ENCODE measurements around the gene ATG3.
A peak's percentile ranks its signal among the peaks of the same experiment; 100 is the strongest.
"Not testable (repeated sequence)": the region's sequence is repeated elsewhere in the genome, so short reads cannot be mapped to it uniquely, and the experiment has no call there.

ATG3 gene

DNA sequence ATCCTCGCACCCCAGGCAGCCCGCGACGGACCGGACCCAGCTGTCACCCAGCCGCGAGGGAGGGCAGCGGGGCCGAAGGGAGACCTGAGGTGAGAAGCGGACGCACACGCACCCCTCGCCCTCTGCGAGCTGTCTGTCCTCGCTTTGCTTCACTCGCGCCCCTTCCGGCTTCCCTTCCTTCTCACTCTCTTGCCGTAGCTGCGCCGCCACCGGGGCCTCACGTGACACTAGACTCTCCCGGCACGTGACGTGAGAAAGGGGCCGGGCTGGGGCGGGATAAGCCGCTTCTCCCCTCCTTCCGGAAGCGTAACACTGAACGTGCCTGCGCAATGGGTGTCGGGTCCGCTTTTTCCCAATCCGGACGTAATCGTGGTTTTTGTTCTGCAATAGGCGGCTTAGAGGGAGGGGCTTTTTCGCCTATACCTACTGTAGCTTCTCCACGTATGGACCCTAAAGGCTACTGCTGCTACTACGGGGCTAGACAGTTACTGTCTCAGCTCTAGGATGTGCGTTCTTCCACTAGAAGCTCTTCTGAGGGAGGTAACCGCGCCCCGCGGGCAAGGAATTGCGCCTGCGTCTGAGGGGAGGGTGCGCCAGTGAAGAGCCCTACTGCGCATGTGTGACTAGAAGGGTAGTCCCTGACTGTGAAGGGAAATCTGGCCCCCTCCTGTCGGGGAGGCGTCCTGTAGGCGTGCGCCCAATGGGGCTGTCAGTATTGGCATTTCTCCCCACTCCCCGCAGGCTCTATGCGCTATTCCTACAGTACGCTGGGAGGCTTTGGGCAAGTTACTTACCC, at the start of gene ATG3, which contains the start of gene SLC35A5:
ATG3 (minus strand) TSS at position 229 of the 796 bp plus-strand sequence. CDS start 434 bp downstream, outside the sequence.
SLC35A5 (plus strand) TSS at position 312 of the 796 bp plus-strand sequence. CDS start 1,359 bp downstream, outside the sequence.
- DNase-seq: peak; percentile 98

DNA sequence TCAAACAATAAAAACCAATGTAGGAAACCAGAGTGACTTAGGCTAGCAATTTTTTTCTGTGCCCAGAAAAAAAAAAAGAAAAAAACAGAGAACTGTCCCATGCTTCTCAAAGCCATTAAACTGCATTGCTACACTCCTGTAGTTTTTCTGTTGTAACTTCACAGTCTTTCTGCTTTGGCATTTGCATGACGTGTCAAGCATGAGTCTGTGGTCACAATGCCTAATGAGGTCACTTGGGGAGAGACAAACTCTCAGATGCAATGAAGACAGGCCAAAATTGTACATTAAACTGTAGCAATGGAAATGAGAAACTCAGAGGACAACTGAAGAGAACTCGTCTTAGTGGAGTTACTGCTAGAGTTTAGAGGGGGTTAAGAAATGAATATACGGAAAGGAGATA, 48.4 kb upstream of the ATG3 start:
- DNase-seq: no peak

DNA sequence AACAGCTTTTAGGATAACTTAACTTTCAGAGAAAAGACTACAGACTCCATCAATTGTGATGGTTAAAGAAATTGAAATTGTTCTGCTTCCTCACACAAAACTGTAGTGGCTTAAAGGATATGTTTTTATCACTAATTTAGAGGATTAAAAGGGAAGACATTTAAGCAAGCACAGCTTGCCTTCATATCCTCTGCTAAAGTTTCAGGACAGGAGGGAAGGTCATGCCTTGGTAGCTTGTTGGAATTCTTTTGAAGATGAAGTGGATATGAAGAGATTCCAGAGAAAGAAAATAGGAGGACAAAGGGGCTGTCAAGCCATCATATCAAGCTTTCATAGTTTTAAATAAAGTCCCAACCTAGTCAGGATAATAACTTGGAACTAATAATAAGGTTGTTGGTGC, 46.1 kb upstream of the ATG3 start:
- no peak for DNase-seq

DNA sequence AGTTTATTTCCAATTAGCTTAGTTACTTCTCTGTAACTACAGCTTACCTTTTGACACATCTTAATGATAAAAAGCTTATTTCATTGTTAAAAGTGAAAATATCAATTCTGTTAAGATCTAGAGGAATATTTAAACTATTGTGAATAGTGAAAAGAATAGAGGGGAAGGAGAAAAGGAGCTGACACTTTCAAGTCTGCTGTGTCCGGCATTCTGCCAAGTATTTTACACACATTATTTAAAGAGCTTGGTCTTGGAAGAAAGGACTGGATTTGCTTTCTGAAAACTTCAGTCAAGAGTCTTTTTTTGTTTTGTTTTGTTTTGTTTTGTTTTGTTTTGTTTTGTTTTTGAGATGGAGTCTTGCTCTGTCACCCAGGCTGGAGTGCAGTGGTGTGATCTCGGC, 44.3 kb upstream of the ATG3 start:
- no peak for DNase-seq

DNA sequence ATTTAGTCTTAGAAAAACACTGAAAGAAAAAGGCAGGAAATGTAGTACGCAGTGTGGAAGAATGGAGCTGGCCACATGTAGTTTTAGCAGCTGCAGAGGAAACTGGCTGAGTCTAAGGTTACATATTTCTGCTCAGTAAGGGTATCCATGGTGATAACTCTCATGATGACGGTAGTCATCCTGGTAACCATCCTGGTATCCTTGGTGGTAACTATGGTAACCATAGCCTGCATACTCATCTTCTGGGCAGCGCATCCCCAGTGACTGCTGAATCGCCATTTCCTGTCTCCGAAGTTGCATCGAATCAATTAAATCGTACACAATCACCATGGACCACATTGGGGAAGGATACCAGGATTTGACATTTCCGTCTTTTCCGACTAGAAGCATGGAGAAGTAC, 43.5 kb upstream of the ATG3 start:
- no peak for DNase-seq

DNA sequence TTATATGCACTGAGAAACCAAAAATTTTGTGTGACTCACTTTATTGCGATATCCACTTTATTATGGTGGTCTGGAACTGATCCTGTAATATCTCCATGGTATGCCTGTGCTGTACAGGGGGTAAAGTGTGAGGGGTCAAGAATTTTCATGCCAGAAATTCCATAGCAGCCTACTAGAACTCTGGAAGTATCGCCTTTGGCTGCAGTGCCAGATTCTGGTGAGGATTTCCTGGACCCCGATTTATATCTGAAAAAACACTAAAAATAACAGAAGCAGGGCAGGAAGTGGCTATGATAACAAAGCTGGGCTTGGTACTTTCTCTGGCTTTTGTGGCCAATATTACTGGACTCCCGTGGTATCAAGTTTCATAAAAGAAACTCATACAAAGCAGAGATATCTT, 42.8 kb upstream of the ATG3 start:
- no peak for DNase-seq

DNA sequence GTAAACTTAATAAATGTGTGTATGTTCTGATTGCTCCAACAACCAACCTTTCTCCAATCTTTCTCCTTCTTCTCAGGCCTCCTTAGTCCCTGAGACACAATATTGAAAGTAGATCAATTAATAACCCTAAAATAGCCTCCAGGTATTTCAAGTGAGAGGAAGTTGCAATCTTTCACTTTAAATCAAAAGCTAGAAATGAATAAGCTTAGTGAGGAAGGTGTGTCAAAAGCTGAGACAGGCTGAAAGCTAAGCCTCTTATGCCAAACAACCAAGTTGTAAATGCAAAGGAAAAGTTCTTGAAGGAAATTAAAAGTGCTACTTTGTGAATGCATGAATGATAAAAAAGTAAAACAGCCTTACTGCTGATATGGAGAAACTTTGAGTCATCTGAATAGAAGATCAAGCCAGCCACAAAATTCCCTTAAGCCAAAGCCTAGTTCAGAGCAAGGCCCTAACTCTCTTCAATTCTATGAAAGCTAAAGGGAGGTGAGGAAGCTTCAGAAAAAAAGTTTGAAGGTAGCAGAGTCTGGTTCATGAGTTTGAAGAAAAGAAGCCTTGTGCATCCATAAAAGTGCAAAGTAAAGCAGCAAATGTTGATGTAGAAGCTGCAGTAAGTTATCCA, 40.6 kb upstream of the ATG3 start:
- DNase-seq: no peak

DNA sequence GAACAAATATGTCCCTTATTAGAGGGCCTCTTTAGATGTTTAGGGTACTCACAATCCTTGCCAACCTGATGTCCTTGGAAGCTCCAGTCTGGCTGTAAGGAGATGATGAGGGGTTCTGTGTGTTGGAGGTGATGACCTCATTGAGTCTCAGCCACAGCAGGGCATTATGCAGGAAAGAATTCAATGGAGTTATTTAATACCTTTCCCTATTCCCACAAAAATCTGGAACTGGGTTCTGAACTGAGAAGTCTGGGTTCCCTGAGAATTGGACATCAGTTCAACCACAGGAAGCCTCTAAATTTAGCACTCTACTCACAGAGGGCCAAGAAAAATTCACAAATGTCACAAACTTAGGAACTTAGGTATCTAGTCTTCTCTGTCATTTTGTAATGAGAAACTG, 37.0 kb upstream of the ATG3 start:
- DNase-seq: no peak

DNA sequence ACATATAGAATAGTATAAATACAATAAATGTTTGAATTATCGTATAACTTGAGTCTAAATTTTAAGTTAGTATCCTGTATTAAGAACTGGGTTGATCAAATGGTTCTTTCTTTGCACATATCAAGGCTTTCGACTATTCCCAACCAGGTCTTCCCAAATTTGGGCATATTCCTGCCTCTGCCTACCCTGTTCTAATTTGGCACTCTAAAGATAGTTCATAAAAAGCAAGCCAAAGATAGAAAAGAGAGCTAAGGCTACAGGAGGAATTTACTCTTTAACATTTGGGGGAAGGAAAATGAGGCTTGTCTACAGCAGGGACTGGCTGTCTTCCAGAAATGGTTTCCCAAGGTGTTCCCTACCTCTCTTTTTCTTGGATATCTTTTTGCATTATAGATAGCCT, 36.2 kb upstream of the ATG3 start:
- no peak for DNase-seq

DNA sequence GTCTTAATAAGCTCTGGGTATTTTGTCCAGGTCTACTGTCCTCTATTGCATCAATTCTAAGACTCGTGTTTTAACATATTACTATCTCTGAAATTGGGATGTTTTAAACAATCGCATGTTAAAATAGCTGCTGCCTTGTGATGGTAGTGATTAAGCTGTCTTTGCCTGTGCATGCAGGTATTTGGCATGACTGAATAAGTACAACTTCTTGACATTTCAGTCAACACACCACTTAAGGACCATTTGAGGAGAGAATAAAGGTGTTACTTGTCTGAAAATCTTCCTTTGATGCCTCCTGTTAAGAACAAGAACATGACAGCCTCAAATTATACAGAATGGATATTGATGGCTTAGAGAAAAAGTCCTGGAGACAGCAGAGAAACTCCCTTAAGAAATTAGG, 33.1 kb upstream of the ATG3 start:
- no peak for DNase-seq

DNA sequence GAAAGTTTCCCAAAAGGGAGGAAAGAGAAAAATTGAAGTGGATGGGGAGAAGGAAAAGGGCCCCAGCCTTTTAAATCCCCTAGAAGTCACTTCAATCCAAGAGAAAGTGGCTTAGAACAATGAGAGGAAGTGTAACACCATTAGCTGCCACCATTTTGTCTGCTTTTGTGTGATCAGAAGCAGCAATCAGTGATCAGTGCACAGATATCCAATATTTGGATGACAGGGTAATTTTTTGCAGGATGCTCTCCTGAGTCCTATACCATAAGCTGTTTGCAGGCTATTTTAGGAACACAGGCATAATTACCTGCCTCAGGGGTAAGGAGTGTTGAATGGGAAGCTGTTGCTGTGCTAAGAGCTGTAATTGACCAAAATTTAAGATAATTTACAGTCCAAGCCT, 31.5 kb upstream of the ATG3 start:
- DNase-seq: no peak

DNA sequence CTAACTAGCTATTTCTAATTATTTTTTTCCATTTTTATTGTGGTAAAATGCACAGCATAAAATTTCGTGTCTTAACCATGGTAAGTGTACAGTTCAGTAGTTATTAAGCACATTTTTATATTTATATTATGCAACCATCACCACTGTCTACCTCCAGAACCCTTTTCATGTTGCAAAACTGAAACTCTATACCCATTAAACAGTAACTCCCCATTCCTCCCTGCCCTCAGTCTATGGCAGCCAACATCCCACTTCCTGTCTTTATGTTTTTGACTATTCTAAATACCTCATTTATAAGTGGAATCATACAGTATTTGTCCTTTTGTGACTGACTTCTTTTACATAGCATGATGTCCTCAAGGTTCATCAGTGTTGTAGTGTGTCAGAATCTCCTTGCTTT, 25.6 kb upstream of the ATG3 start:
- DNase-seq: no peak

DNA sequence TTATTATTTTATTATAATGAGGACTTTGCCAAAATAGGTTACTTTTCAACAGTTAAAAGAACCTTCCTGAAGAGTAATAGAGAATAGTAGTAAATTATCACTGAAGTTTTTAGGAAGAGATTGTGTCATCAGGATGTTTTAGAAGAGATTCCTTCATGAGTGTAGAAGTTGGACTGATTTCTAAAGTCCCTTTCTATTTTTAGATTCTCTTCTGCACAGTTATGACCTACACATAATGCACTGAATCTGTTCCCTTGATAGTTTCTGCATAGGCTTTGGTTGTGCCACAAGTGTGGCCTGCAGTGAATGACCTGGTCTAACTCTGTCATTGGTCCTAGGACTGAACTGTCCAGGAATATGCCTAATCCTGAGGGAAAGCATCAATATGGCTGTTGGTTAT, 24.0 kb upstream of the ATG3 start:
- DNase-seq: no peak

DNA sequence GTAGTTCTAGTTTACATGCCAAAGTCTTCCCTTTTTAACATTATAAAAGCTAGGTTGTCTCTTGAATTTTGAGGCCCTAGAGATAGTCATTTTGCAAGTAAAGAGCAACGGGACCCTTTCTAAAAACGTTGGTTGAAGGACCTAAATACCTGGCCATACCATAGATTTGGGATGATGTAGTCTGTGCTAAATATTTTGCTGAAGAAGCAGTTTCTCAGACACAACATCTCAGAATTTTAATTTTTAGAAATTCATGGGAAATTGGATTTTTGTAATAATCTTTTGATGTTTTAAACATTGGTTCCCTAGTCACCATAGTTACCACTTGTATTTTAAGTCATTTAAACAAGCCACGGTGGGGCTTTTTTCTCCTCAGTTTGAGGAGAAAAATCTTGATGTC, 21.3 kb upstream of the ATG3 start:
- DNase-seq: no peak

DNA sequence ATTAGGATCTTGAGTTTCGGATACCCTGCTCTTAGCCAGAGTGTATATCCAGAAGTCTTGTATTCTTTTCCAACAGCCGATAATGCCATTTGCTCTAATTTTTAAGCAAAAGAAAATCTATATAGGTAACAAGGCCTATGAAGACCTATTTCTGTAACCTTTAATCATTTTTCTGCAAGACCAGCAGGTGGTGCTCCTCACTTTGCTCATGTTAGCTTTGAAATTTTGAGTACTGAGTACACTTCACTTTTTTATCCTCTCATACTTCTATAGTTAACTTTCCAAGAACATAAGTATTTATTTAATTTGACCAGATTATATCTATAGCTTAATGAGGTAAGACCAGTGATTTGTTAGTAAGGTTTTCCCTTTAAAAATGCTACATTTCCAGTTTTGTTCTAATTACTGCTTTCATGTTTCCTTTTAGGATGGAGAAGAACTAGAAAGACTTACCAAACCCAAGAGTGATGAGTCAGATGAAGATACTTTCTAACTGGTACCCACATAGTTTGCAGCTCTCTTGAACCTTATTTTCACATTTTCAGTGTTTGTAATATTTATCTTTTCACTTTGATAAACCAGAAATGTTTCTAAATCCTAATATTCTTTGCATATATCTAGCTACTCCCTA, 20.6 kb upstream of the ATG3 start:
- DNase-seq: peak; percentile 40

DNA sequence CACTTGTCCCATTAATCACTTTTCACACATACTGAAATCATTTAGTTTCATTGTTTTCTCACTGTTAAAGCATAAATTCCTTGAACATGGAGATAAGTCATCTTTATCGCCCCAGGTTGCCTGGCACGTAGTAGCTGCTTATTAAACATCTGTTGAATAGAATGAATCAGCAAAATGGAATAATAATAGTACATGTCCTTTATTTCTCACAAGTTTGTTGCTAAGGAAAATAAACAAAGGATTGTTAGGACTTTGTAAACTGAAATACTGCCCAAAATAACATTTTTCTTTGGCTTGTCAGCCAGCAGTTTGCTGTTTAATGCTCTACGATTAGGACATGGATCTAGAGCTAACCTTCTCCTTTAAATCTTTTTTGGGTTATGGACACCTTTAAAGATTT, 17.9 kb upstream of the ATG3 start:
- no peak for DNase-seq

DNA sequence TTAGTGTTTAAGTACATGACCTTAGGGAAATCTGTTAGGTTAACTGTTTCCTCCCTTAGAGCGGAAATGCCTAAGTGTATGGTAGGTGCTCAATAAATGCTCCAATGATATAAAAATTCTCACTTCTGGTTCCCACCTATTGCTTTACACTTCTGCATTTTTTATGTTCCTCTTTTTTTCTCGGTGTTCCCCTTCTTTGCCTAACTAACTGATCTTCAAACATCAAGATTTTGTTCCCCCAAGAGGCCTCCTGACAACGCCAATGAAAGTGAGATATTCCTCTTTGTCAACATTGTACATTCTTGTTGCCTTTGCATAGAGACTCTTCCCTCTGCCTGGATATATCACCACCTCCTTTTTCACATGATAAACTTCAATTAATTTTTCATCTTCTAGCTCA, 17.5 kb upstream of the ATG3 start:
- no peak for DNase-seq

DNA sequence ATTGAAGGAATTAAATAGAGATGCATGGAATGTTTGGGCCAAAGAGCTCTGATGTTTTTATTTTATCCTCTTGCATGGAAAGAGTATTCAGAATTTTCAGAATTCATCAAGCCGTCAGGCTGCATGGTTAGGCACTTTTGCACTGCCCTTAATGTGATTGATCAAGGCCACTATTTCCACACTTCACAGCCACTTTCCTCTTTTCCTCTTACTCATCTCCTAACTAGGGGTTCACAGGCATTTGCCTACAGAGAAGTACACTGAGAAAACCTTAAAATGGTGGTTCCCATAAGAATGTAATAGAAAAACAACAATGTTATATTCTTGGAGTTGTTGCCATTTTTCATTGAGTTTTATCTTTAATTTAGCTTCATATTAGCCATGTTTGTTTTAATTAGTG, 10.9 kb upstream of the ATG3 start:
- DNase-seq: no peak

DNA sequence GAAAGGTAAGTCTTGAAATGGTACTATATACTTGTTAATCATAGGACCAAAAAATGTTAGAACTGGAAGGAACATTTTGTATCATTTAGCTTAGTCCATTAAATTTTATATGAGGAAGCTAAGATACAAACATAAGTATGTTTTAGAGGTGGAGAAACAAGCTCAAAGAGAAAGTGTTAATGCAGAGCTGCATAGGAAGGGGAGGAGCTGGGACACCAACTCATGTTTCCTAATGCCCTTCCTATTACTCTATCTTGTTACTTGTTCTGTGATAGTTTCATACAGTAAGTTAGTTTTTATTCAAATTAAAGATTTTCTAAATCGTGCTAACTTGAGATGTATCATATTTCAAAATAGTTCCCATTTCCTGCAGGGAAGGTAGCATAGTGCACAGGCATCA, 7.5 kb upstream of the ATG3 start:
- no peak for DNase-seq

DNA sequence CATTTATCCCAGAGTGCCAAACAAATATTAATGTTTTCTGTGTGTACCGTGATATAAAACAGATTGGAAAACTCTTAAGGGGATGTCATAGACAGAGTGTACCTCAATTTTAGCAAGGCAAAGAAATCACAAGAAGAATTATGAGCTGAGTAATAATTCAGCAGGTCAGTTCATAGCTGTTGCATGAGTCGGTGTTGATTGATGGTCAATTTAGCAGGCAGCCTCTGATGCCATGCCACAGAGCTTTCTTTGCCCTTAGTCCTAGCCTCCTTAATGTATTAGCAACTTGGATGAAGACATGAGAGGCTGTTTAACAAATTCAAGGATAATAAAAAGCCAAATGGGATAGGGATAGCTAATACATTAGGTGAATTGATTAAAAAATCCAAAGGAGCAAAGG, 6.9 kb upstream of the ATG3 start:
- DNase-seq: no peak

DNA sequence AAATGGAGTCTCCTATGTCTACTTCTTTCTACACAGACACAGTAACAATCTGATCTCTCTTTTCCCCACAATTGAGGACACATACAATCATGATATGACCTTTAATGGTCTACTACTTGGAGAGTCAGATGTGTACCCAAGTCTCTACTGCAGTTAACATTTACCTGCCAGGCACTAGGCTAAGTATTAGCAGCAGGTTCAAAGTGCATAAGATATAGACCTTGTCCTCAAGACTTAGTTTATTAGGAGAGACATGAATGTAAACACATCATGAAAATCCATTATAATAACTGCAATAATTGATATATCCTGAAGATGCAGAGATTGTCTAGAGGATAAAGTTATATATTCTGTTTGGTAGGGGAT, 3.2 kb upstream of the ATG3 start:
- no peak for DNase-seq

DNA sequence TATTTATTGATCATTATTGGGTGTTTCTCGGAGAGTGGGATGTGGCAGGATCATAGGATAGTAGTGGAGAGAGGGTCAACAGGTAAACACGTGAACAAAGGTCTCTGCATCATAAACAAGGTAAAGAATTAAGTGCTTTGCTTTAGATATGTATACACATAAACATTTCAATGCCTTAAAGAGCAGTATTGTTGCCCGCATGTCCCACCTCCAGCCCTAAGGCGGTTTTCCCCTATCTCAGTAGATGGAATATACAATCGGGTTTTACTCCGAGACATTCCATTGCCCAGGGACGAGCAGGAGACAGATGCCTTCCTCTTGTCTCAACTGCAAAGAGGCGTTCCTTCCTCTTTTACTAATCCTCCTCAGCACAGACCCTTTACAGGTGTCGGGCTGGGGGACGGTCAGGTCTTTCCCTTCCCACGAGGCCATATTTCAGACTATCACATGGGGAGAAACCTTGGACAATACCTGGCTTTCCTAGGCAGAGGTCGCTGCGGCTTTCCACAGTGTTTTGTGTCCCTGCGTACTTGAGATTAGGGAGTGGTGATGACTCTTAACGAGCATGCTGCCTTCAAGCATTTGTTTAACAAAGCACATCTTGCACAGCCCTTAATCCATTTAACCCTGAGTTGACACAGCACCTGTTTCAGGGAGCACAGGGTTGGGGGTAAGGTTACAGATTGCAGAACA, 2.6 kb upstream of the ATG3 start:
- DNase-seq: not testable (repeated sequence)

DNA sequence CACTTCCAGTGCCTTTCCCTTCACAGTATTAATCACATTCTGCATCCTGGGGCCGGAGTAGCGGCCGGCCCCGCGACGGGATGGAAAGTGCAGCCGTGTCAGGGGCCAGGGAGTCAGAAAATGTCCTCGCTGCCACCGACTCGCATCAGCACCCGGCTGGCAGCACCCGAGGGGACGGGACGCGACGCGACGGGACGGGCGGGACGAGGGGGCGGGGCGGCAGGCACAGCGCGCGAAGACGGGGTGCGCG, 353 bp downstream of the ATG3 start:
- no peak for DNase-seq
